ENCODE measurements around the gene TIMM23.

The TIMM23 gene

GRCh38 chr10:46019177-46019528 lies 46.9 kb downstream of the TIMM23 start:
- peaks cover 78 to 79% of the 10 kb centered on the region in 2 experiments for H3K4me1 ChIP-seq (ENCODE audit: control insufficient read depth in 1 of 2, insufficient read depth in 1 of 2, low read depth in 1 of 2, low read length in 1 of 2)
- peak overlapping the region; percentile 79 to 84 for H3K4me3 ChIP-seq (ENCODE audit: low read depth in 1 of 2, low read length in 1 of 2)
- peak overlapping the region; percentile 94 for H3K27ac ChIP-seq
- no peaks in the 10 kb centered on the region for H3K27me3 ChIP-seq
- H3K36me3 ChIP-seq = peaks cover 27% of the 10 kb centered on the region
- TF ChIP-seq CTCF (IDR thresholded peaks at IDR 0.05) = no peak
- H3K9me3 ChIP-seq = no peaks in the 10 kb centered on the region

DNA sequence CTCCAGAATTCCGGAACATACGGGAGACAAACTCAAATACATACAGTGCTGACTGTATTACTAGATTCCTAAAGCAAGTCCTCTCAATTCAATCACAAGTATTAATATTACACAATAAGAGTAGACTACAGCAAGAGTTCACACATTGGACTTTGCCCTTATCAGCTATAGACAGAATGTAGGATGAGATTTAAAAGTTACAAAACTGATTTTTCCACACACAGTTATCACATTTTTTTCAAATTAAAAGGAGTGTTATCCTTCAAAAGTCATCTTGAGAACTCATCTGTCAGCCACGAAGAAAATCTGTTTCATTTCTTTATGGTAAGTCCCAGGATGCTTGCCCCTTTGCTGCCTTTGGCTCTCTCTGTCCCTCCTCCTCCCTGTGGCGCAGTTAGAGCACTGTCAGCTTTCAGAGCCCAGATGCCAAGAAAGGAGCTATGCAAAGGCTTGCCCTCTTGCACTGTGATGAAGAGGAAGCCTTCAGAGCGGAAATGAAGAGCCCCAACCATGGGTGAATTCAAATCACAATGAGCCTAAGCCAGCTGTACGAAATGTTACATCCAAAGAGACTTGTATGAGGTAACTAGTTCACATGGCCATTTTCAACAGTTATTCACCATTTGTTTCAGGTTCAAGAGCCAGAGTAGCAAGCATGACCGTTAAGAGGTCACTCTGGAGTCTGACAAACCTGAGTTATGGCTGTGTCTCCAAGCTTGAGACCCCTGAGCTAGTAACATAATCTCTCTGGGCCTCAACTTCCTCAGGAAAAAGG lies 47.5 kb downstream of the TIMM23 start:
- Histone ChIP-seq H3K4me1 (ENCODE audit: control insufficient read depth in 1 of 2, insufficient read depth in 1 of 2, low read depth in 1 of 2, low read length in 1 of 2) (peaks cover 84 to 85% of the 10 kb centered on the region in 2 experiments), H3K27ac (peak overlapping the region; percentile 94)
- TF ChIP-seq CTCF (IDR thresholded peaks at IDR 0.05) = no peak

DNA sequence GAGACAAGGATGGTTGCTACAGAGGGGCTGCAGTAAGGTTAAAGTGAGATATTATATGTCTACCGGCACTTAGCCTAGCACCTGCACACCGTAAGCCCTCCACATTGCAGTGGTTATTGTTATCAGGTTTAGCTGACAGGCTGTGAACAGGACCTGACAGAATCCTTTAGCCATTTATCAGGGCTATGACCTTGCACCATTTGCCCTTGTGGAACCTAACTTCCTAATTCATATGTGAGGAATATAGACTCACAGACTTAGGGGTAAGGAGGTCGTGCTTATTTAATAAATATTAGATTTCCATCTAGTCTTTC lies 48.0 kb downstream of the TIMM23 start:
- Histone ChIP-seq H3K36me3 (peaks cover 16% of the 10 kb centered on the region), H3K9me3 (no peaks in the 10 kb centered on the region), H3K4me3 (ENCODE audit: low read depth in 1 of 2, low read length in 1 of 2) (peak overlapping the region; percentile 79 to 84), H3K4me1 (ENCODE audit: control insufficient read depth in 1 of 2, insufficient read depth in 1 of 2, low read depth in 1 of 2, low read length in 1 of 2) (peaks cover 88 to 89% of the 10 kb centered on the region in 2 experiments), H3K27me3 (no peaks in the 10 kb centered on the region), H3K27ac (peak overlapping the region; percentile 94)
- TF ChIP-seq CTCF (IDR thresholded peaks at IDR 0.05) = no peak

More for the DNA sequence above, 47.5 kb downstream of the TIMM23 start:
- Histone ChIP-seq H3K36me3 (peaks cover 21% of the 10 kb centered on the region), H3K4me3 (ENCODE audit: low read depth in 1 of 2, low read length in 1 of 2) (peak overlapping the region; percentile 79 to 84), H3K9me3 (no peaks in the 10 kb centered on the region), H3K27me3 (no peaks in the 10 kb centered on the region)

DNA sequence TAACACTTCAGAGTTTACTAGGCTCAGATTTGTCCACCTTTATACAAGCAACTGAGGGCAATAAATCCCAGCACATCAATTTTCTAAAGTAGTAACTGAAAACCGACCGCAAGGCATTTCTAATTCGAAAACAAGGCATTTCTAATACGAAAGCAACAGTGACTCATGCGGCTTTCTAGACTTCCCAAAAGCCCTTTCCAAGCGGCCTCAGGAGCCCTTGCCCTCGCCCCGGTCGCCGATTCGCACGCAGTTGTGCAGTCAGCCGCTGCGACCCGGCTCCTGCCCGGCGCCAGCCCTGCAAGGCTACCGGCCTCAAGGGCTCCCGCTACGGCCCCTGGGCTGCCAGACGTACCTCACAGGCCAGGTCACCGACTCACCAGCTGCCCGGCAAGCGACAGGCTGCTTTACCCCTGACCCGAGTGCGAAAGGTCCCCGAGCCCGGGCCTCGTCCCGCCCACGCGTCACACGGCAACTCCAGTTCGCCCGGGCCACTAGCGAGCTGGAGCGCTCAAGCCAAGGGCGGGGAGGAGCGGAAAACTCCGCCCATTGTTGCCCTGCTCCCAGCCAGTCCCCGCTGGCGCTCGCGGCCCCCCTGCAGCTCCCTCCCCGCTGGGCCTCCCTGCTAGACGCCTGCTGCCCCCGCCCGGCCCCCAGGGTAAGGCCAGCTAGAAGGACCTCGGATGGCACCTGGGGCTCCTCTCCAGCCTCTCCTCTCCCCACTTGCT lies 50.9 kb downstream of the TIMM23 start:
- TF ChIP-seq CTCF (IDR thresholded peaks at IDR 0.05) = peak; percentile 65
- no peaks in the 10 kb centered on the region for H3K9me3 ChIP-seq
- peak overlapping the region; percentile 79 to 84 for H3K4me3 ChIP-seq (ENCODE audit: low read depth in 1 of 2, low read length in 1 of 2)
- H3K27me3 ChIP-seq = no peaks in the 10 kb centered on the region
- peak overlapping the region; percentile 94 for H3K27ac ChIP-seq
- peaks cover 88 to 91% of the 10 kb centered on the region in 2 experiments for H3K4me1 ChIP-seq (ENCODE audit: control insufficient read depth in 1 of 2, insufficient read depth in 1 of 2, low read depth in 1 of 2, low read length in 1 of 2)
- peaks cover 13% of the 10 kb centered on the region for H3K36me3 ChIP-seq

- Histone ChIP-seq H3K4me1 (ENCODE audit: control insufficient read depth in 1 of 2, insufficient read depth in 1 of 2, low read depth in 1 of 2, low read length in 1 of 2) (peaks cover 87 to 91% of the 10 kb centered on the region in 2 experiments), H3K36me3 (peaks cover 13% of the 10 kb centered on the region)
Observed at GRCh38 chr10:46024948-46025347, 52.7 kb downstream of the TIMM23 start.

More at GRCh38 chr10:46024948-46025347, 52.7 kb downstream of the TIMM23 start:
- no peaks in the 10 kb centered on the region for H3K9me3 ChIP-seq
- no peak overlapping the region for H3K4me3 ChIP-seq (ENCODE audit: low read depth in 1 of 2, low read length in 1 of 2)
- no peak for TF ChIP-seq CTCF (IDR thresholded peaks at IDR 0.05)
- H3K27me3 ChIP-seq = no peaks in the 10 kb centered on the region
- H3K27ac ChIP-seq = peak overlapping the region; percentile 94
